NCI-H187 (cell line): ENCODE measurements around the gene KCNH1.

Source experiments
- DNase-seq, 2 experiments: peaks; one replicate each; lab custom pipeline; 2025; lab: John Stamatoyannopoulos, UW

The KCNH1 gene

DNA sequence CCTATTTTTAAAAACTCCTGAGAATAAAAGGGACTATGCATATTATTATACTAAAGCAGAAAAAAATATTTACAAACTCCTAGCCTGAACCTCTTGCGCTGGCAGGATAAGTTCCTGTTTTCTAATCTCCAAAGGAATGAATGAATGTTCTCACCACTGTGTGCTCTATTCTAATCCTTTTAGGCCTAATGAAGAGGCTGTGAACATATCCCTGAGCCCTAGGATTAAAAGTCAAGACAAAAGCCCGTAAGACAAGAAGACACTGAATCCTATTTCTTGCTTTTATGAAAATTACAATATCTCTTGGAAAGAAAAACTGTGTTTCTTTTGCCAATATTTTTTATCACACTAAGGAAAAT is 487.7 kb downstream of the KCNH1 start:
- no peak for DNase-seq

DNA sequence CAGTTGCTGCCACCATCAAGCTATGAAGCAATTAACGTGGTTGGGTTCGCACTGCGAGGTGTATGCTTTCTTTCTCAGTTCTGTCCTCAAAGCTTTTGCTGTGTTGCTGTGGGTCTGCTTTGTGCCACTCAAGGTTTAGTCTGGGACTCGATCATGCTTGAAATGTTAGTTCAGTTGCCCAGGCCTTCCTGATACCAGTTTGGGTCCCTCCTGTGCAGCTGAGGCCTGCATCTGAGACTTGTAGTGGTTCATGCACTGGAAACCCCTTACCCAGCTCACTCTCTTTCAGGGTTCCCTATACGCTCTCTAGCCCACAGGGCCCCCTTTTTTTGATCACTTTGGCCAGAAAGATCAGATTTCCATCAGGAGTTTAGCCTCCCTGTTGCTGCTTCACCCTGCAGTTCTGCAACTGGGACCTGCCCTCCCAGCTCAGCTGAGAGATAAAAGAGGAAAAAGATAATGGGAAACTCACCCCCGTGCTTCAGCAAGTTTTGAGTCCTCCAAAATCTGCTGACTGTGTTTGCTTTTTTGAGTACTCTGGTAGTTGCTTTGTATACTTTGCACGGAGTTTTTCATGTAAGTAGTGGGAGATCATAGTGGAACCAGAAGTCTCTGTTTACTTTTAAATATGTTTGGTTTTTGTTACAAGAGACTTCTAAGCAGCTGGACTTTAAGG is 488.2 kb downstream of the KCNH1 start:
- DNase-seq, result no peak

DNA sequence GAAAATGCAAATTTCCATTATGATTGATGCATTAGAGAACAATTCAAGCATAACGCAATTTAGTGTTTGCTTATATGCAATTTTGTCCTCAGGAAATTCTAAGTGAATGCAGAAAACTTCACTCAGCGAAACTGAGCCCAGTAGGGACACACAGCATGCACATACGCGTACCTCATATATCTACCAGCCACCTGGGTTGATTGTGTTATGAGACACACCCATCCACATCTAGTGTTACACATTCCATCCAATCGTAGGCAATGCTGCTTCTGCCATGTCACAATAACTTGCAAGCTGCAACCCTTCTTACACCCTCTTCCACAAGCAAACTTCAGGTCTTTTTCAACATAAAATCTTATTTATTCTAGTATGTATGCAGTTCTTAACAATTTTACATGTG is 492.4 kb downstream of the KCNH1 start:
- no peak for DNase-seq

DNA sequence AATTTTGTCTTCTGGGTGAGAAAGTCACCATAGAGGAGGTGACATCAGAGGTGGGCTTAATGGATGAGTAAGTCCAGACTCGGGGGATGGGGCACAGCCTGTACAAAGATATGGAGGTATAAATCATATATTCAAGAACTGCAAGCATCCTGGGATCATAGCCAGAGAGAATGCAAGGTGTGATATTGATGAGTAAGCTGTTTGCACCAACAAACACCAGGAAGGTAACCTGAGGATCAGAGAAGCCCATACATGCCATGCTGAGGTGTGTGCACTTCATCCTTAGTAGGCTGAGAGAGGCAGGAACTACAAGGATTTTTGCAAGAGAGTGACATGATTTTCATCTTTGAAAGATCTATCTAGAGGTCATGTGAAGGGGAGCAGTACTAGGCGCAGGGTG is 498.8 kb downstream of the KCNH1 start:
- no peak for DNase-seq

DNA sequence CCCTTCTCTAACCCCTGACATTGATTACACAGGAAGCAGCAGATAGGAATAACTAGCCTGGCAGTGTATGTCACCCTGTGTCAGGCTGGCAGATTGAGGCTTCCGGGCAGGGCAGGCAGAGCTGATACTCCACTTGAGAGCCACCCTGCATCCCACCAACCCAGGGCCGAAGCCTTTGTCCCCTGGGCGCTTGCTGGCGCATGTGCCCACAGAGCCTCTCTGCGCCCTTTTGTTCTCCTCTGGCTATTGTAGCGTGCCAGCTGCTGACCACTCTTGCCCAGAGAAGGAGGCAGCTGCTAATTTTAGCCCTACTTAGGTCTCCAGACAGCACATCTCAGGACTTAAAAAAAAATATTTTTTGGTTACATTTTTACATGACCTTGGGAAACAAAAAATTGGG is 500.3 kb downstream of the KCNH1 start:
- DNase-seq, result no peak

DNA sequence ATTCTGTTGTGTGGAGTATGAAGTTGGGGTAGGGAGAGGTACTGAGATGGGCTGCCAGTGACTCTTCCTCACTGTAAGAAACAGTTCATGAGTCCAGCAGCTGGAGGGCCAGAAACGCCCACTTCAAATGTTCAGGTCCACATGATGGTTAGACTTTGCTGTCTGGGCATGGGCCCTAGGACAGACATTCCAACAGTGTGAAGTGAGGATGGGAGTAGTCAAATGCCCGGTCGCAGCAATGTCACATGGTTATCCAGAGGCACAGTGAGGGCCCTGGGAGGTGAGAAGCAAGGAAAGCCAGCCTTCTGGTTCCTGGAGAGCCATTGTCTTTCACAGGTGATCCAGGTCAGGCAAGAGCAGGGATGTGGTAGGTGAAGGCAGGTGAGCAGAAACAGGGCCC is 500.8 kb downstream of the KCNH1 start:
- DNase-seq, result no peak

- DNase-seq, result no peak
Measured at GRCh38 chr1:210631399-210631798, 502.5 kb downstream of the KCNH1 start.

- DNase-seq, result no peak
Measured at GRCh38 chr1:210629276-210629675, 504.7 kb downstream of the KCNH1 start.

DNA sequence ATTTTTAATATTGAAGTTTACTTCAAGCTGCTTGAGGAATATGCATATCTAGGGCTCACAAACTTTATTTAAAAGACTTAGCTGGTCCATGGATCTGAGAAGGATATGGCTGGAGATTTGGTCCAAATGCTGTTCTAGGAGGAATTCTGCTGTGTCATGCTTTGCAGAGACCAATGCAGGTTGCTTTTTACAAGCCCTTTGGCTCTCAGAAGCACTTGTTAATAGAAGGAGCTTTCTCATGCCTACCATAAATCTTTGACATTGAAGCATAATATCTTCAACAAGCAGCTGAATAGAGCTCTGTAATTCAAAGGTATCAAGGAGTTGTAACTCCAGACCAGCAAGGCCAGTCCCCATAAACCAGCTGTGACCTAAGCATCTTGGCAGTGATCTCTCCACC is 506.2 kb downstream of the KCNH1 start:
- DNase-seq, result no peak
